SIG-M5 treated with dmso at 0.1 percent for 504 hours (cell line): ENCODE results near the gene HERC2.

Experiments
- DNase-seq: peaks from one replicate; lab custom pipeline; 2025; ENCODE audit not compliant: unreplicated experiment; lab: John Stamatoyannopoulos, UW

HERC2 gene

GRCh38 chr15:28113394-28114113 is 208.4 kb downstream of the HERC2 start:
- DNase-seq = no peak

DNA sequence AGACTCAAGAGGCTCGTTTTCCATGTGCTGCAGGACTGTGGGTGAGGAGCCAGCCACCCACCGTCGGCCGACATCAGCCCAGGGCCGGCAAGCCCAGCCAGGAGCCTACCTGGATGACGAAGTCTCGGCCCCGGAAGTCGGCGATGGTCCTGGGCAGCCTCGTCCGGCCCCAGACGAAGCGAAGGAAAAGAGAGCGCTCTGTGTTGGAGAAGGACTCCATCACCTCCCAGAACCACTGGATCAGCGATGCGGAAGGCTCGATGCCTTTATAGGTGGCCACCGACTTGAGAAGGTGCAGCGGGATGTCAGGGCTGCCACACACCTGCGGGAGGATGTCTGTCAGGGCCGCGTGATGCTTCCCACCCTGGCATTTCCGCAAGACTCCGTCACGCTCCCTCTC is 209.0 kb downstream of the HERC2 start:
- no peak for DNase-seq

GRCh38 chr15:28112101-28112760 is 209.7 kb downstream of the HERC2 start:
- no peak for DNase-seq

DNA sequence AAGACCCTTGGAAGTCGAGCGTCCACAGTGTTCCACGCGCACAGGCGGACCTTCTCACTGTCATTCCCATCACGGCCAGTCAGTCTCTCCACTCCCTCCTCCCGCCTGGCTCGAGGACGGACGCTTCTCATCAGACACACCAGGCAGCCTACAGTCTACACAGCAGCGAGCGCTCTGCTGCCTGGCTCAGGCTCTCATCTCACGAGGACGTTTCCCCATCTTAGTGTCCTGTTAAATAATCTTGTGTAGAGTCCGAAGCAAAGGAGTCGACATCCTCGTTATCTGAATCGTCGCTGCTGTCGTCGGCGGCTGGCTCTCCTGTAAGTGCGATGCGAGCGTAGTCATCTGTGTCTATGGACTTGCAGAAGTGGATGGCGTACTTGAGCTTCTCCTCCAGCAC is 210.4 kb downstream of the HERC2 start:
- no peak for DNase-seq

GRCh38 chr15:28110481-28110881 is 211.5 kb downstream of the HERC2 start:
- DNase-seq = no peak

GRCh38 chr15:28109626-28110455 is 212.1 kb downstream of the HERC2 start:
- DNase-seq = no peak

DNA sequence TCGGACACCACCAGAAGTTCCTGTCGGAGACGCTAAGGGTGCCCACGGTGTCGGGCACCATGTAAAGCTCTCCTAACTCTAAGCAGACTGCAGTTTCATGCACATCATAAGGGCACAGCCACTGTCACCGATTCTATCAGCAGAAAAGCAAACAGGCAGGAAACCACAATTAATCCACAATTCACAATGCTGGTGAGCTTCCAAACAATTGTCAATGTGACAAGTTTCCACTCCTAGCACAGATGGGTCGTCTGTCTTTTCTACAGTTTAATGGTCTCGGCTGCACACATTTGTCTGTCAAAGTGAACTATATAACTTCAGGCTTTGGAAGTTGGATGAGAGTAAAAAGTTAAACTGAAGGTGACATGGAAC is 214.1 kb downstream of the HERC2 start:
- no peak for DNase-seq

GRCh38 chr15:28107111-28107903 is 214.7 kb downstream of the HERC2 start:
- no peak for DNase-seq

GRCh38 chr15:28106294-28107110 is 215.5 kb downstream of the HERC2 start:
- no peak for DNase-seq

DNA sequence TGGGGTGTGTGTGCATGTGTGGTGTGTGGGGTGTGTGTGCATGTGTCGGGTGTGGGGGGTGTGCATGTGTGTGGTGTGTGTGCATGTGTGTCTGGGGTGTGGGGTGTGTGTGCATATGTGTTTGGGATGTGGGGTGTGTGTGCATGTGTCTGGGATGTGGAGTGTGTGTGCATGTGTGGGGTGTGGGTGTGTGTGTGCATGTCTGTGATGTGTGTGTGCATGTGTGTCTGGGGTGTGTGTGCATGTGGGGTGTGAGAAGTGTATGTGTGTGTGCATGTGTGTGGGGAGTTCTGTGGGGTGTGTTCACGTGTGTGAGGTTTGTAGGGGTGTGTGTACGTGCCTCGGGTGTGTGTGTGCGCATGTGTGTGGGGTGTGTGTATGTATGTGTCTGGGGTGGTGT is 216.2 kb downstream of the HERC2 start:
- no peak for DNase-seq

DNA sequence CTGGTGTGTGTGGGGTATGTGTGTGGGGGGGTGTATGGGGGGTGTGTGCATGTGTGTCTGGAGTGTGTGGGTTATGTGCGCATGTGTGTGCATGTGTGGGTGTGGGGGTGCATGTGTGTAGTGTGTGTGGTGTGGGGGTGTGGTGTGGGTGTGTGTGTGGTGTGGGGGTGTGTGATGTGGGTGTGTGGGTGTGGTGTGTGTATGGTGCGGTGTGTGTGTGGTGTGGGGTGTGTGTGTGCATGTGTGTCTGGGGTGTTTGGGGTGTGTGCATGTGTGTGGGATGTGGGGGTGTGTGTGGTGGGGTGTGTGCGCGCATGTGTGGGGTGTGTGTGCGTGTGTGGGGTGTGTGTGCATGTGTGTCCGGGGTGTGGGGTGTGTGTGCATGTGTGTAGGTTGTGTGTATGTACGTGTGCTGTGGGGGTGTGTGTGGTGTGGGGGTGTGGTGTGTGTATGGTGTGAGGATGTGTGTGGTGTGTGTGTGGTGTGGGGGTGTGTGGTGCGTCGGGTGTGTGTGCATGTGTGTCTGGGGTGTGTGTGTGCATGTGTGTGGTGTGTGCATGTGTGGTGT is 216.7 kb downstream of the HERC2 start:
- no peak for DNase-seq

- no peak for DNase-seq
Measured at GRCh38 chr15:28104326-28104725, 217.7 kb downstream of the HERC2 start.

GRCh38 chr15:28103831-28104230 is 218.1 kb downstream of the HERC2 start:
- DNase-seq = no peak

GRCh38 chr15:28101983-28102441 is 220.0 kb downstream of the HERC2 start:
- DNase-seq = no peak

DNA sequence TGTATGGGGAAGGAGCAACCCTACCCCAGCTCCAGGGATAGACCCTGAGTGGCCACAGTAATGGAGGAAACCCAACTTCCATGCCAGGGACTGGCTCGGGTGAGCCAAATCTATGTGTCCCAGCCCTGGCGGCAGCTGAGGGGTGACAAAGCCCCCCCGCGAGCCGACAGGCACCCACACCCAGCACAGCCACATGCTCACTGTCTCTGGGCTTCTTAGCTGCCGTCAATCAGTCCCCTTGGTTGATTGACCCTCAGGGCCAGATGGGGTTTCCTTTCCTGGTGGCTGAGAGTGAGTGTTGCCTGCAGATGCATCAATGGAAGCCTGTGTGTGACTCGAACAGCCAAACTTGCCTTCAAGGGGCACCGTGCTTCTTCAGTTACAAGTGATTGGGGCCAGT is 220.8 kb downstream of the HERC2 start:
- DNase-seq = no peak

DNA sequence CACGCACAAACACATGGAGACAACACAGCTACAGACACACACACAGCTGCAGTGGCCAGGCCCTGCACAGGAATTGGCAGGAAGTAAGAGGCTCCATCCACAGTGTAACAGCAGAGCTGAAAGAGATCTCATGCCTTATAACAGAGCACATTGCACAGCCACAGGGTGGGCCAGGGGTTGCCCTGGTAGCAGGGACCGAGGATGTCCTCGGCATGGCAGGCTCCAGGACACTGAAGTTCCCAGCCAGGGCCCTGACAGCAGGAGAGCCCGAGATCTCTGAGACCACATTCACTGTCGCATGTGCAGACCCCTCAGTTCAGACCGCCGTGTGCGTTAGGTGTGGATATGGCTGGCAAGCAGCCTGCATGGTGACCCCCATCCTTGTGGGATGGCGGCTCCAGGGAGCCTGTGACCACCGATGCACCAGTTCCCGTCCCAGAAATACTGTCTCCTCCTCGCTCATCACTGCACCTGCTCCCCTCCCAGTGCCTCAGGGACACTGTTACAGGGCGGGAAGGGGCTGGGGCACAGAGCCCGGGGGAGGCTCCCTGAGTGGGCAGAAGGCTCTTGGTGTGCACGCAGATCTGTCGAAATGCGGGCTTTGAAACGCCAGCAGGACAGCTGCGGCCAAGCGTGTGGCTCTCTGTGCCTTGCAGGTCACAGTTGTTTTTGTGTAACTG is 221.3 kb downstream of the HERC2 start:
- no peak for DNase-seq

DNA sequence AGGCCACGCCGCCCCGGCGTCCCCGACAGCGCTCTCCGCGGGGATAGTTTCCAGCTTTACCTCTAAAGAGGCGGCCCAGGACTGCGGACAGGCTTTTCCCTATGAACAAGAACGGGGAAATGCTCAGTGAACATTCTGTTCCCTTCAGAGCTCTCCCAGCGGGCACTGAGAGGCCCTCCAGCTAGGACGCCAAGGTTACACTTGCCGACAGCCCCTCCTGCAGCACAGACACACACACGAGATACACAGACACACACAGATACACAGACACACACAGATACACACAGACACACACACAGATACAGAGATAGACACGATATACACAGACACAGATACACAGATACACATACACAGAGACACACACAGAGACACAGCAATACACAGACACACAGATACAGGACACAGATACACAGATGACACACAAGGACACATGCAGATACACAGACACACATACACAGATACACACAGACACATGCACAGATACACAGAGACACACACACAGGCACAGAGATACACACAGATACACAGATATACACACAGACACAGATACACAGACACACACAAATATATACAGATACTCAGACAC is 222.3 kb downstream of the HERC2 start:
- DNase-seq = no peak

GRCh38 chr15:28098766-28099554 is 223.0 kb downstream of the HERC2 start, which contains the start of gene OCA2:
TSS of gene OCA2 (minus strand) at chr15:28099315. CDS start at chr15:28081874, 17,441 bp downstream.
- DNase-seq = peak; percentile 23
